Activated effector memory CD4-positive, alpha-beta T cell treated with anti-CD3 and anti-CD28 coated beads, Interleukin-2, amount 50 U/mL, for 16 hours (primary cell): ENCODE measurements around the gene TMEM114.

ENCODE experiments used
- DNase-seq: peaks from one replicate; pipeline ENCODE4 v3.0.0-alpha.2; 2020

Gene TMEM114

DNA sequence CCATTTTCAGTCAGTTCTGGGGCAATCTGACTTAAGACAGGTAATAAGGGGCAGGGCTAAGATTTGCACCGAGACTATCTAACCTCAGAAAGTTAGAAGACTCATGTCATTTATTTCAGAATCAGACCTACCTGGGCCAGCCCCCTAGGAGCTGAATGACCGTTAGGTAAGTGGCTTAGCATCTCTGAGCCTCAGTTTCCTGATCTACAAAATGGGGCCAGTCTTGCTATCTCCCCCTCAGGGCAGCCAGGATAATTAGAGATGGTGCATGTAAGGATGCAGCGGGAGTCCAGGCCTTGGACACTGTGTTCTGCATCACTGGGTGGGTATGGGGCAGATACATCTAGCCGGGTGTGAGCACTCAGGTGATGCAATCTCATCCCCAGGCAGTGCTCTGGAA is 20.8 kb upstream of the TMEM114 start:
- no peak for DNase-seq

DNA sequence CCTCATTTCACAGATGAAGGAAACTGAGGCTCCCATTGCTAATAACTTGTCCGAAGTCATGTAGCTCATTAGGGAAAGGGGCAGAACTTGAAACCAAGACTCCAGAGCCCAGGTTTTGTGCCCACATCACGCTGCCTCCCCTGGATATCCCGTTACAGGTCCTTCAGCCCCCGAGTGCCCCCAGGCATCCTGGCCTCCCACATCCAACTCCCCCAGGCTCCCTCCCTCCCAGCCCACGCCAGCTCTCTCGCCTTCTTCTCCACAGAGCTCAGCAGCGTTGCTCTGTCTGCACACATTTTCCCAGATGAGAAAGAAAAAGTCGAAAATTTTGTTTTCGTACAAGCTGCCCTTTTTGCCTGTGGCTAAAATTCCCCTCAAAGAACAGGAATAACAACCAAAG is 16.9 kb upstream of the TMEM114 start:
- no peak for DNase-seq

DNA sequence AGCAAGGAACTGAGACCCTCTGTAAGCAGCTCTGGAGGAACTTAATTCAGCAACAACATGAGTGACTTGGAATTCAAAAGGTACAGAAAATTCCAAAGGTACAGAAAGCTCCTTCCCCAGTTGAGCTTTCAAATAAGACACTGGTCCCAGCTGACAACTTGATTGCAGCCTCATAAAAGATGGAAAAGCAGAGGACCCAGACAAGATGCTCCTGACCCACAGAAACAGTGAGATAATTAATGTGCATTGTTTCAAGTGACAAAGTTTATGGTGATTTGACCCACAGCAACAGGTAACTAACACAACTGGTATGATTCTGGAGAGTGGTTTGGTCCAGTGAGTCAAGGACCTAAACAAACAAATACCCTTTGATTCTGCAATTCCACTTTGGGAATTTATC is 15.2 kb upstream of the TMEM114 start:
- DNase-seq: no peak

DNA sequence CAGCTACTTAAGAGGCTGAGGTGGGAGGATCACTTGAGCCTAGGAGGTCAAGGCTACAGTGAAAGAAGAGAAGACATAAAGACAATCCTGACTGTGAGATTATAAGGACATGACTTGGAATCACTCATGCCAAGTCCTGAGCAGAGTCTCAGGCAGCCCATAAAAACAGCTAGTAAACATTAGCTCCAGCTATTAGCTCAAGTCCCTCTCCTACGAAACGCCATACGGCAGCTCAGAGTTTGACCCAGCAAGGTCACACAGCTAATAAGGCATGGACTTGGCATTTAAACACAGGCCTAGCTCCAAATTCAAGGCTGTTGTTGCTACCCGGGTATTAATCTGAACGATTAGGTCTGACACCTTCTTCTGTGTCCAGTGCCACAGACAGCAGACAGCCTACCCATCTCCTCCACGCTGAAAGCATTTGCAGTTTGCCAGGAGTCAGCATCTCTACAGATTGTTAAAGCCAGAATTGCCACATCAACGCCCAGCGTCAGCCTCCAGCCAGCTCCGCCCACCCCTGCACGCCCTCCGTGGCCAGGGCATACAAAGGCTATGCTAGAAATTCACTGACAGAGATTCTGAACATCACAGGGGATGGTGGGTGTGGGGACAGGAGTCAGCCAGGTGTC is 9.9 kb upstream of the TMEM114 start:
- no peak for DNase-seq

DNA sequence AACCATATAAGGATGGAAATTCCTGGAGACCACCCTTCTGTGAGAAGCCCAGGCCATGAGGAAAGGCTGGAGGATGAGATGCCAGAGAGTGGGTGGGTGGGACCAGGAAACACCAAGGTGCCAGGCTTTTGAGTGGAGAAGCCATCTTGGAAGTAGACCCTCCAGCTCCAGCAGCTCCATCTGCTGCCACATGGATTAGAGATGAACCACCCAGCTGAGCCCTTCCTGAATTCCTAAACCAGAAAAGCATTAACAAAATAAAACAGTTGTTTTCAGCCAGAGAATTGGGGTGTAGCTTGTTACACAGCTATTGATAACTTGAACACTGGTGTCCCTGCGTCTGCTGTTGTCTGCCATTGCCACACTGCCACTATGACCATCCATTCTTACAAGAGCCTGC is 6.3 kb upstream of the TMEM114 start:
- no peak for DNase-seq

DNA sequence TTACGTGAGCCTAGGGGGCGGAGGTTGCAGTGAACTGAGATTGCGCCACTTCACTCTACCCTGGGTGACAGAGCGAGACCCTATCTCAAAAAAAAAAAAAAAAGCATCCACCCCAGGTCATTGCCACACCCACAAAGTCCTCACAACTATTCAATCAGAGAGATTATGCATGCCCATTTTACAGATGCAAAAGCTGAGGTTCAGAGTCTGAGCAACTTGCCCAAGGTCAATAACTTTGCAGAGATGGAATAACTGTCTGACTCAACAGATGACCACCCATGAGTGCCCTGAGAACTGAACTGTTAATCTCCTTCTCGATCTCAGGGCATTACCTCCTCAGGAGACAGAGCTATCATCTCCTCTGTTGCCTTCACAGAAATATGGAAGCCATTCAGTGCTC is 5.5 kb upstream of the TMEM114 start:
- DNase-seq: no peak

DNA sequence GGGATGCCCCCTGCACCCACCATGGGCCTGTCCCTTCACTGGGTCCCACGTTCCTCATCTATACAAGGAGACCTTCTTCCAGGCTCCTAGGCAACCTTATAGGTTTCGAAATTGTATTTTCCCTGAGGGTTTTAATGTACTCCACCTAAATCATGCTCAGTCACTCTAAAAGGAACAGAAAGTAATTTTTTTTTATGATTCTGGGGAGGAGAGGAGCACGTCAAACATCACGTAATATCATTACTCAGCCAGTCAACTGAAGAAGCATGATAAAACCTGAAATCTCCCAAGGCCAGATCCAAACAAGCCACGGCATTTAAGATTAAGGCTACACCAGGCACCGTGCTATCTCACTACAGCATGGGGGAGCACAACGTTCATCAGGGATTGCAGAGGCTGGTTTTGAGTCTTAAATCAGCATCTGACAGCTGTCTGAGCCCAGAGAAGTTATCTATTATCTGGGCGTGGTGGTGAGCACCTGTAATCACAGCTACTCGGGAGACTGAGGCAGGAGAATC is 3.9 kb upstream of the TMEM114 start:
- DNase-seq: no peak

DNA sequence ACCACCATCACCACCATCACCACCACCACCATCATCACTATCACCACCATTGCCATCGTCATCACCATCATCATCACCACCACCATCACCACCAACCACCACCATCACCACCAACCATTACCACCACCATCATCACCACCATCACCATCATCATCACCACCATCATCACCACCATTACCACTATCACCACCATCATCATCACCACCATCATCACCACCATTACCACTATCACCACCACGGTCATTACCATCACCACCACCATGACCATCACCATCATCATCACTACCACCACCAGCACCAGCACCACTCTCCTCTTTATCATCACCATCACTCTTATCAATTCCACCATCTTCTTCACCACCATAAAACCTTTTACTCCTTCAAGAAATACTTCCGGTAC is 1.1 kb upstream of the TMEM114 start:
- DNase-seq: no peak

DNA sequence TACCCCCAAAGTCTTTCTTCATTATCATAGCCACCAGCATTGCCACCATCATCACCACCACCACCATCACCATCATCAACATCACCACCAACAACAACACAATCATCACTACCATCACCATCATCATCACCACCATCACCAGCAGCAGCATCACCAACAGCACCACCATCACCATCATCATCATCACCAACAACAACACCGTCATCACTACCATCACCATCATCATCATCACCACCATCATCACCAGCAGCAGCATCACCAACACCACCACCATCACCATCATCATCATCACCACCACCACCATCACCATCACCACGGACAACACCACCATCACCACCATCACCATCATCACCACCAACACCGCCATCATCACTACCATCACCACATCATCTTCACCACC is 500 bp upstream of the TMEM114 start:
- no peak for DNase-seq

DNA sequence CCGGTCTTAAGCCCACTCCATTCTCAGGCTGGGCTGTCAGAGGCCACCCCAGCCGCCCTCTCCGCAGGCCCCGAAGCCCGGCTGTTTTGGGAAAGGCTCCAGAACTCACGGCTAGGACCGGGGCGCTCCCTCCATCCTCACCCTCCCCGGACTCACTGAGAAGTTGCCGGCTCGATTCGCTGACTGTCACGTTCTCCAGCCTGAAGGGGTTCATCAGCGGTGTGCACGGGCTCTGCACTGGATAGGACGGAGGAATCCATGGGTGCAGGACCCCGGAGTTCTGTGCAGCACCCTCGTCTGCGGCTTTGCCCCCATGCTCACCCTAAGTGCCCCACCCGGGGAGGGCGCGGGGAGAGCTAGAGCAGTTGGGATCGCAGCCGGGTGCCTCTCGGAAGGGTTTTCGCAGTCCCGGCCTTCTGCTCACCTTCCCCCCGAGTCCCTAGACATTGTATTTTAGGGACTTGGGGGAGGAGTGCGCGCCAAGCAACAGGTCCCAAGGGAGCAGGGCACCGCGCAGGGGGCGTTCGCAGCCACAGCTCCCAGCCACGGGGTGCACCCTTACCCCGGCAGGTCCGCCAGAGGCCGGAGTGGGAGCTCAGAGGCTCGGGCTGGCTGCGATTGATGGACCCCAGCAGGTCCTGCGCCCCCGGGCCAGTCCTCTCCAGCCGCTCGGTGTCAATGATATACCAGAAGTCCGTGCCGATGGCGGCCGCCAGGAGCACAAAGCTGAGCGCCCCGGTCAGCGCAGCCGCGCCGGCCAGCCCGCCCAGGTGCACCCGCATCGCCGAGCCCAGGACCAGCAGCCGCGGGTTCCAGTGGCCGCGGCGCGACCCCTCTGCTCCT is 1.0 kb downstream of the TMEM114 start:
- no peak for DNase-seq

DNA sequence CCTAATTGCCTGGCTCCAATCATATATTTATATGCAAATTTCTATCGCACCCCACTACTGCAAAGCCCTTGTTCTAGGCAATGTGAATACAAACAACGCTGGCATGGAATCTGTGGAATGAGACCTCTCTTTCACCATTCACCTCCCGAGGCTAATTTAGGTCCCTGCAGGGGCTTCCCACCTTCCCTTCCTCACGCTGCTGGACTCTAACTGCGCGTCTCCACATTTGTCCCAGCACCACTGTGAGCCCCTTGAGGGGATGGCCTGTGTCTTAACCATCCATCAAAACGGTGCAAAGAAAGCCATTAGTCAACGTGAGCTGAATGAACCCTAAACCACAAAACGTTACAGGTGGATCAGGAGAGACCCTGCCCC is 1.6 kb downstream of the TMEM114 start:
- no peak for DNase-seq

DNA sequence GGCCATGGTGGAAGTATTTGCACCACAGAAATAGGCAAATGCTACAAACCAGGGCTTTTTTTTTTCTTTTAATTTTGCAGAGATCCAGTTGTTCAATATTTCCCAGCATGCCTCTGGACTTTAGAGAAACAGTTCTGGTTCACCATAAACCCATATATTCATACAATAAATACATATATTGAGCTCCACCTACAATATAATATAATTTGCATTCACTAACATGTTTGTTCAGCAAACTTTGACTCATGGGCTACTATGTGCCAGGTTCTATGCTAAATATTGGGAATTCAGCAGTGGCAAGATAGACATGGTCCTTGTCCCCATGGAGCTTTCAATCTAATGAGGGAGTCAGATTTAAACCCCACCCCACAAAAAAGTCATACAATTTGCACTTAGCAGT is 3.2 kb downstream of the TMEM114 start:
- DNase-seq: no peak

DNA sequence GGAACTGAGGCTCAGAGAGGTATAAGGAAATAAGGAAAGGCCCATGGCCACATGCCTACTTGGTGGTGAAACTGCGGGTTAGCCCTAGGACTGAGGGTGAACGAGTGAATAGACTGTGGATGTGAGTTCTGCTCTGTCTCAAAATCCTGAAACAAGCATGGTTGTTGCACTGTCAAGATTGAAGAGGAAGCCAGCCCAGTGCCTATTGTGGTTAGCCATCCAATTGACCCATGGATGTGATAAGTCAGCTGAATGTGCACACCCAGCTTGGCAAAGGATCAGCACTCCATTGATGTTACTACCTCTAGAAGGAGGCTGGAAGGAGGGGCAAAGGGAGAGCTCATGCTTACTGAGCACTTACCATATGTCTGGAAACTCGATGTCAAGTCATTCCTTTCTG is 4.5 kb downstream of the TMEM114 start:
- no peak for DNase-seq

DNA sequence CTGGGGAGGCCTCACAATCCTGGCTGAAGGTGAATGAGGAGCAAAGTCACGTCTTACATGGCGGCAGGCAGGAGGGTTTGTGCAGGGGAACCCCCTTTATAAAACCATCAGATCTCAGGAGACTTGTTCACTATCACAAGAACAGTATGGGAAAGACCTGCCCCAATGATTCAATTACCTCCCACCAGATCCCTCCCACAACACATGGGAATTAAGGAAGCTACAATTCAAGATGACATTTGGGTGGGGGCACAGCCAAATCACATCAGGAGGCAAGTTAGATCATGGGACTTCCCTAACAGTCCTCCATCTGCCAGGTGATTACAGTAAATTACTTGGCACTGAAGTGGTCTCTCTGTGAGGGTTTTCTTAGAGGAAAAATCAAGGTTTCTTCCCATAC is 5.3 kb downstream of the TMEM114 start:
- no peak for DNase-seq

DNA sequence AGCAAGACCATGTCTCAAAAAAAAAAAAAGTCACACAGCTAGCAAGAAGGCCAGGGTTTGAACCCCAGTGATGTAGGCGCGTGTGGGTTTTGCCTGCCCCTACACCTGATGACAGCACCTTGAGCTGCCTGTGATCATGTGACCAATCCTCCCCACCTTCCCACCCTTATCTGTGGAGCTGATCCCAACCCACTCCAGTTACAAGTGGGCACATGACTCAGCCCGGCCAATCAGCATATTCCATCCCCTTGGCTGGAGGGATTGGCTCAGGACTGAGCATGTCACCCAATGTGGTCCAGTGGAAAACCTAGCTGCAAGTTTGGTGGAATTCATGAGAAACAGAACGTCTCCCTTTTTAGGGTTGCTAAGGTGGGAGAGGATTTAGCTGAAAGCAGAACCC is 6.6 kb downstream of the TMEM114 start:
- DNase-seq: no peak

DNA sequence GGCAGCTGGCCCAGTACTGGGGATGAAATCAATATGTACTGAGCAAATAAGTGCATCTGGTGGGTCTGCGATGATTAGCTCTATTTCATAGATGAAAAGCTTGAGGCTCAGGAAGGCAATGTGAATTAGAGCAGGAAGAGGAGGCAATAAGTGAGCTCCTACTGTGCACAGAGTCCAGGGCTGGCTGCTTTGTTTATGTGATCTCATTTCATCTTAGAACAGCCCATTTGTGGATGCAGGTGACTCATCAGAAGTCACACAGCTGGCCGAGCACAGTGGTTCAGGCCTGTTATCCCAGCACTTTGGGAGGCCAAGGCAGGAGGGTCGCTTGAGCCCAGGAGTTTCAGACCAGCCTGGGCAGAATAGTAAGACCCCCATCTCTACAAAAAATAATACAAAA is 7.1 kb downstream of the TMEM114 start:
- no peak for DNase-seq

DNA sequence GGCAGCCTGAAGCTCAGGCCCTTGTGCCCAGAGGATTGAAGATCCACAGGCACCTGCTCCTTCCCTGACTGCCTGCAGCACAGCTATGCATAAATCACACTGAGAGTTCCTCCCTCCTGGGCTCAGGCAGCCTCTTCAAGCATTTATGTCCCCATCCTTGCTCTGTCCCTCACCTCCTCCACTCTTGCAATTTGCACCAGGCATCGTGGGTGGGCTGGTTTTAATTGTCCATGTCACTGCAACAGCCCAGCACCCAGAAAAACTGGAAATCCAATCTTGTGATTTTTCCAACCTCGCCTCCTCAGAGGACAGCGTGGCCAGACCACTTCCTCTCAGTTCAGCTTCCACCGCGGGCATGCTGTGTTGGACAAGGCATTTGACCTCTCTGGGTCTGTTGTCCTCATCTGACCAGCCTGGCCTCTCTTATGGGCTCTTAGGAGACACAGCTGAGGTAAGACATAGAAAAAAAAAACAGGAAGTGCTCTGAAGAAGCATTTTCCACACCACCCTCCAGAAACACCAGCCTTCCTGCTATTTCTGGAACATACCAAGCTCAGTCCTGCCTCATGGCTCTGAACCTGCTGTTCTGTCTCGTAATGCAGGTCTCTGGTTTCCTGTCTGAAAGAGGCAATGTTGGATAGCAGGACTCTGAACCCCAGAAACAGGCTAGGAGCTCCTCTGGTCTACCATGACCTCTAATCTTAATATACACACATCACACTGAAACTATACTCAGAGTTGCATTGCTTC is 8.3 kb downstream of the TMEM114 start:
- no peak for DNase-seq

DNA sequence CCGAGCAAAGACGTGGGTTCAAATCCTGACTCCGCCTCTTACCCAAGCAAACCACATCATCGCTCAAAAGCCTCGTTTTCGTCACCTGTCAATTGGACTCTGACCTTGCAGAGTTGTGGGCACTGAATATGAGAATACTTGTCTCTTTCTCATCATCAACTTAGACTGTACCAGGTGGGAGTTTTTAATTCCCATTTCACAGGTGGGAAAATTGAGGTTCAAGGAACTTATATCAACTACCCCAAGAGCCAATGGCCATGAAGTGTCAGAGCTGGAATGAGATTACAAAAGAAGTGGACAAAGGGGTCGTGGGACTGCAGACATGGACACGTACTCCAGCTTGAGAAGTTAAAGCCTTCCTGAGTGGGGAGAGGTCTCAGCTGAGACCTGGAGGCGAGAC is 10.8 kb downstream of the TMEM114 start:
- no peak for DNase-seq

DNA sequence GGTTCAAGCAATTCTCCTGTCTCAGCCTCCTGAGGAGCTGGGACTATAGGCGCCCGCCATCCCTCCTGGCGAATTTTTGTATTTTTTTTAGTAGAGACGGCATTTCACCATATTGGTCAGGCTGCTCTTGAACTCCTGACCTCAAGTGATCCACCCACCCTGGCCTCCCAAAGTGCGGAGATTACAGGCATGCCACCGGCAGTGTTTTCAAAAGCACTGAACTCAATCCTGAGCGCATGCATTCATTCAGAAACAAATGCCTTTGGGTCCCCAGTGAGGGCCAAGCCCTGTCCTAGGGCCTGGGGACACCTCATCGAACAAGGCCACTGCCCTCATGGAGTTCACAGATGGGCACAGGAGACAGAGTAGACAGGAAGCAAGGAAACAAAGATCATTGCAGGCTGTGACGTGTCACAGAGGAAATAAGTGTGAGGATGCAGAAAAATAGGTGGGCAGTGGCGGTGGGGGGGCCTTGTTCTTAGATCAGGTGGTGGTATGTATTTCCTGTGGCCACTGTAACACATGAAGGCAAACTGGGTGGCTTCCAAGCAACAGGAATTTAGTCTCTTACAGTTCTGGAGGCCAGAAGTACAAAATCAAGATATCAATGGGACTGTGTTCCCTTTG is 12.5 kb downstream of the TMEM114 start:
- DNase-seq: no peak

DNA sequence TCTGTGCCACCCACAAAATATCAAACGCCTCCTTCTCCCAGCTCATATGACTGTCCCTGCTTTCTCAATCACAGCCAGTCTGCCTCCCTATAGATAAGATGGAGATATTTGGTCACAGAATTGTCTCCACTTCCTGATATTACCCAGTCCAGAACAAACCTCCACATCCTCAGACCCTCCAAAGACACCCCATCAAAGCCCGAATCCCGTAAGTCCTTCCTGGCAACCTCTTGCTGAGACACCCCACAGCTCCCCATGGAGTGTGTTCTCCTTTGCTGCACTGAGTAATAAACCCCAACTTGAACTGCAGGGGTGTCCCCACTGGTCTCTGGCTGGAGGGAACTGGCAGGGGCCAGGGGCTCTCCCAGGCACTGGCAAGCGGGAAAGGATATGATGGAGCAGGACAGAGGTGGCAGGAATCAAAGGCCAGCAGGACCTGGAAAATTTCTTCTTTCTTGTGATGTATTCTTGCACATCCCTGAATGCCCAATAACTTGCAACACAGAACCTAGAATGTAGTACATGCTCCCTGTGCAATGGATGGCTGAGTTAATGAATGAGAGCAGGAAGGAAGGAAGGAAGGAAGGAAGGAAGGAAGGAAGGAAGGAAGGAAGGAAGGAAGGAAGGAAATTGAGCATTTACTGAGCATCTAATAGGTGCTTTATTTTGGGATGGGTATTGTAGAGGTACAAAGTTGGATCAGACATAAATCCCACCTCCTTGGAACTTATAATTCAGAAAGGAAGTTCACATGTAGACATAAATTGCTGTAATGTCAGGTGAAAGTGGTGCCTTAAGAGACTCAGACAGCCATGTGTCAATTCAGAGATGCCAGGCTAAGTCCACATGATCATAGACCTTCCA is 13.9 kb downstream of the TMEM114 start:
- no peak for DNase-seq

DNA sequence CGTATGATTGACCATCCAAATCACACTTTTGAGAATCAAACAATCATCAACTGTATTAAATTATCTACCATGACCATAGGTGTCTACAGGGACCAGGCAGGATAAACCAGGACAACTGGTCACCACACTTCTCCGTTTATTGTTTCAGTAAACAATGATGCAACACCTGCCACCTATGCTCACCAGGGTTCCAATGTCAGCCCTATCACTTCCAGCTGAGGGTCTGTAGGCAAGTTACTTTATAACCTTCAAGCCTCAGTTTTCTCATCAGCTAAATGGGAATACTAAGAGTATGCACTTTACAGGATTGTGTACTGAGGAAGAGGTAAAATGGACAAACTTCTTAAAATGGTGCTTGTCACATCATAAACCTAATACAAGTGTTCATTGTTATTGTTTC is 14.9 kb downstream of the TMEM114 start:
- no peak for DNase-seq
